Ishikawa (cell line): Measurements from ENCODE around the gene NELL1.

Source experiments
- CEBPB ChIP-seq: IDR thresholded peaks from 2 replicates; pipeline ENCODE4 v1.6.1; 2012
- CREB1 ChIP-seq: IDR thresholded peaks from 2 replicates; pipeline ENCODE4 v1.6.1; 2012; ENCODE audit warnings: low read depth
- EGR1 ChIP-seq: IDR thresholded peaks from 2 replicates; pipeline ENCODE4 v1.6.1; 2012
- EP300 ChIP-seq: IDR thresholded peaks from 2 replicates; pipeline ENCODE4 v1.6.1; 2012; ENCODE audit warnings: borderline replicate concordance
- FOXM1 ChIP-seq: IDR thresholded peaks from 2 replicates; pipeline ENCODE4 v1.6.1; 2012; ENCODE audit warnings: low read depth, borderline replicate concordance
- MAX ChIP-seq: IDR thresholded peaks from 2 replicates; pipeline ENCODE4 v1.6.1; 2012
- NFIC ChIP-seq: IDR thresholded peaks from 2 replicates; pipeline ENCODE4 v1.6.1; 2012
- RAD21 ChIP-seq: IDR thresholded peaks from 2 replicates; pipeline ENCODE4 v1.6.1; 2012; ENCODE audit warnings: low read depth
- REST ChIP-seq: IDR thresholded peaks from 2 replicates; pipeline ENCODE4 v1.6.1; 2012; ENCODE audit warnings: low read depth, mild to moderate bottlenecking
- TAF1 ChIP-seq: IDR thresholded peaks from 2 replicates; pipeline ENCODE4 v1.6.1; 2012; ENCODE audit warnings: low read depth, mild to moderate bottlenecking
- TCF12 ChIP-seq: IDR thresholded peaks from 2 replicates; pipeline ENCODE4 v1.6.1; 2012; ENCODE audit warnings: low read depth
- TEAD4 ChIP-seq: IDR thresholded peaks from 2 replicates; pipeline ENCODE4 v1.6.1; 2012
- USF1 ChIP-seq: IDR thresholded peaks from 2 replicates; pipeline ENCODE4 v1.6.1; 2012
- YY1 ChIP-seq: IDR thresholded peaks from 2 replicates; pipeline ENCODE4 v1.6.1; 2012; ENCODE audit warnings: low read depth
- ZBTB7A ChIP-seq: IDR thresholded peaks from 2 replicates; pipeline ENCODE4 v1.6.1; 2012; ENCODE audit warnings: low read depth

The NELL1 gene

GRCh38 chr11:21545699-21546098 is 876.3 kb downstream of the NELL1 start:
- TF ChIP-seq NFIC (no peak), EGR1 (no peak), USF1 (no peak), TCF12 (no peak), FOXM1 (no peak), TEAD4 (no peak), ZBTB7A (no peak), RAD21 (no peak), MAX (no peak), EP300 (no peak)

GRCh38 chr11:21546703-21547102 is 877.3 kb downstream of the NELL1 start:
- TF ChIP-seq EGR1 (no peak), TAF1 (no peak), REST (no peak), FOXM1 (no peak), ZBTB7A (no peak), USF1 (no peak), CREB1 (no peak), CEBPB (no peak), YY1 (no peak), TCF12 (no peak)

GRCh38 chr11:21552911-21553310 is 883.5 kb downstream of the NELL1 start:
- TF ChIP-seq TCF12 (no peak), YY1 (no peak), TEAD4 (no peak), USF1 (no peak), RAD21 (no peak), CEBPB (no peak), ZBTB7A (no peak), MAX (no peak), NFIC (no peak), EP300 (no peak), TAF1 (no peak), CREB1 (no peak), REST (no peak), EGR1 (no peak), FOXM1 (no peak)

GRCh38 chr11:21553795-21554194 is 884.4 kb downstream of the NELL1 start:
- TF ChIP-seq EGR1 (no peak), MAX (no peak), REST (no peak), EP300 (no peak), TEAD4 (no peak), YY1 (no peak), TCF12 (no peak), TAF1 (no peak), FOXM1 (no peak), NFIC (no peak), CEBPB (no peak), CREB1 (no peak)
